Esophagus (tissue), 2 donors: ENCODE data around the gene CLDN3. TPM values are rescaled to one million over a fixed set of nuclear protein-coding genes. Genes with fewer than 3 reads are reported as not detected.

Source experiments
- H3K27ac ChIP-seq, 2 donors: one replicate each; pipeline ENCODE4 v1.5.1; 2013; ENCODE audit warnings: low read depth in 2 of 2, mild to moderate bottlenecking in 2 of 2, inconsistent platforms in 1 of 2, low read length in 1 of 2, moderate library complexity in 1 of 2
- H3K27me3 ChIP-seq, 2 donors: one replicate each; pipeline ENCODE4 v1.6.1; 2013; ENCODE audit warnings: low read length in 2 of 2, control low read depth in 1 of 2, mild to moderate bottlenecking in 1 of 2; ENCODE audit not compliant: insufficient read depth in 2 of 2, control insufficient read depth in 1 of 2
- H3K36me3 ChIP-seq, 2 donors: one replicate each; pipeline ENCODE4 v1.6.1; 2013; ENCODE audit warnings: low read length in 1 of 2; ENCODE audit not compliant: control insufficient read depth in 2 of 2, insufficient read depth in 2 of 2
- H3K4me1 ChIP-seq, 2 donors: one replicate each; pipeline ENCODE4 v1.6.1; 2013; ENCODE audit warnings: low read length in 1 of 2; ENCODE audit not compliant: control insufficient read depth in 2 of 2, insufficient read depth in 2 of 2
- H3K4me3 ChIP-seq, 2 donors: one replicate each; pipeline ENCODE4 v1.5.1; 2013; ENCODE audit warnings: low read length in 2 of 2, mild to moderate bottlenecking in 2 of 2, low read depth in 1 of 2, moderate library complexity in 1 of 2
- H3K9me3 ChIP-seq, 2 donors: one replicate each; pipeline ENCODE4 v1.6.1; 2013; ENCODE audit warnings: mild to moderate bottlenecking in 2 of 2, low read depth in 1 of 2, low read length in 1 of 2, moderate library complexity in 1 of 2; ENCODE audit not compliant: control insufficient read depth in 2 of 2, insufficient read depth in 1 of 2
- WGBS, 2 donors: extraction: QIAGEN DNeasy Blood & Tissue Kit; methylation state at CpG; one replicate each; pipeline ENCODE4 v1.1.7; 2013; 5-methylcytosine and 5-hydroxymethylcytosine counted together
- polyA plus RNA-seq, 2 donors: library from polyadenylated mRNA; stranded (reverse); fragments of 200-250 nt; gene quantifications; one replicate each; pipeline ENCODE4 v1.2.3, GENCODE V29; 2013
- donor health status: healthy with polysubstance abuse.
- donor health status: Bipolar disorder and iron deficiency.

CLDN3 gene
- polyA plus RNA-seq, 2 donors = 0.14 to 0.26 TPM

GRCh38 chr7:73758581-73759138, 11.4 kb downstream of the CLDN3 start:
- Histone ChIP-seq H3K4me1 (peaks cover 0 to 2% of the 10 kb centered on the region in 2 donors), H3K36me3 (no peaks in the 10 kb centered on the region), H3K27me3 (no peaks in the 10 kb centered on the region), H3K4me3 (no peak overlapping the region), H3K27ac (no peak overlapping the region), H3K9me3 (no peaks in the 10 kb centered on the region)
- WGBS, 2 donors = 61 to 74% methylated on average over 7 of the region's 7 CpGs

- H3K27me3 ChIP-seq = no peaks in the 10 kb centered on the region
- H3K9me3 ChIP-seq = no peaks in the 10 kb centered on the region
- H3K4me1 ChIP-seq = peaks cover 0 to 3% of the 10 kb centered on the region in 2 donors
- H3K4me3 ChIP-seq = no peak overlapping the region
- H3K36me3 ChIP-seq = no peaks in the 10 kb centered on the region
- H3K27ac ChIP-seq = no peak overlapping the region
- WGBS, 2 donors = 67 to 80% methylated on average over 16 of the region's 16 CpGs
These were observed 19.9 kb downstream of the CLDN3 start for GRCh38 chr7:73749931-73750776.

GRCh38 chr7:73746378-73746777, 23.7 kb downstream of the CLDN3 start:
- peak overlapping the region; percentile 38 to 53 for H3K27ac ChIP-seq
- 31 to 45% methylated on average over 4 of the region's 4 CpGs for WGBS, 2 donors
- H3K27me3 ChIP-seq = no peaks in the 10 kb centered on the region
- H3K4me3 ChIP-seq = no peak overlapping the region
- no peaks in the 10 kb centered on the region for H3K36me3 ChIP-seq
- H3K4me1 ChIP-seq = peaks cover 0 to 14% of the 10 kb centered on the region in 2 donors
- H3K9me3 ChIP-seq = no peaks in the 10 kb centered on the region

GRCh38 chr7:73742753-73743641, 27.1 kb downstream of the CLDN3 start:
- WGBS, 2 donors = 21 to 29% methylated on average over 35 of the region's 35 CpGs
- Histone ChIP-seq H3K36me3 (no peaks in the 10 kb centered on the region), H3K4me1 (peaks cover 0 to 17% of the 10 kb centered on the region in 2 donors), H3K4me3 (peak overlapping the region in 1 of 2 donors; percentile 1), H3K27ac (peak overlapping the region; percentile 96), H3K9me3 (no peaks in the 10 kb centered on the region), H3K27me3 (no peaks in the 10 kb centered on the region)

- Histone ChIP-seq H3K4me3 (no peak overlapping the region), H3K27ac (peak overlapping the region; percentile 96), H3K36me3 (peaks cover 0 to 2% of the 10 kb centered on the region in 2 donors), H3K4me1 (peaks cover 0 to 23% of the 10 kb centered on the region in 2 donors), H3K27me3 (no peaks in the 10 kb centered on the region), H3K9me3 (no peaks in the 10 kb centered on the region)
- 48 to 61% methylated on average over 7 of the region's 7 CpGs for WGBS, 2 donors
These were observed 27.7 kb downstream of the CLDN3 start for GRCh38 chr7:73742338-73742752.

GRCh38 chr7:73741600-73741999, 28.5 kb downstream of the CLDN3 start:
- WGBS, 2 donors = 85 to 89% methylated on average over 5 of the region's 5 CpGs
- Histone ChIP-seq H3K9me3 (no peaks in the 10 kb centered on the region), H3K4me1 (peaks cover 0 to 23% of the 10 kb centered on the region in 2 donors), H3K4me3 (no peak overlapping the region), H3K27ac (peak overlapping the region; percentile 96), H3K36me3 (peaks cover 4 to 9% of the 10 kb centered on the region in 2 donors), H3K27me3 (no peaks in the 10 kb centered on the region)

- Histone ChIP-seq H3K9me3 (no peaks in the 10 kb centered on the region), H3K4me1 (peaks cover 0 to 21% of the 10 kb centered on the region in 2 donors), H3K27me3 (no peaks in the 10 kb centered on the region), H3K4me3 (no peak overlapping the region), H3K27ac (peak overlapping the region; percentile 0 to 76), H3K36me3 (peaks cover 5 to 14% of the 10 kb centered on the region in 2 donors)
- 83 to 86% methylated on average over 5 of the region's 5 CpGs for WGBS, 2 donors
These were observed 29.3 kb downstream of the CLDN3 start for GRCh38 chr7:73740771-73741170.

GRCh38 chr7:73740212-73740611, 29.9 kb downstream of the CLDN3 start:
- H3K27me3 ChIP-seq = no peaks in the 10 kb centered on the region
- H3K4me3 ChIP-seq = no peak overlapping the region
- H3K4me1 ChIP-seq = peaks cover 0 to 26% of the 10 kb centered on the region in 2 donors
- H3K36me3 ChIP-seq = peaks cover 5 to 16% of the 10 kb centered on the region in 2 donors
- H3K27ac ChIP-seq = peak overlapping the region; percentile 0 to 76
- 91 to 94% methylated on average over 7 of the region's 7 CpGs for WGBS, 2 donors
- no peaks in the 10 kb centered on the region for H3K9me3 ChIP-seq

GRCh38 chr7:73739387-73739767, 30.7 kb downstream of the CLDN3 start:
- Histone ChIP-seq H3K27me3 (no peaks in the 10 kb centered on the region), H3K36me3 (peaks cover 5 to 16% of the 10 kb centered on the region in 2 donors), H3K27ac (peak overlapping the region; percentile 94 to 98), H3K4me3 (peak overlapping the region; percentile 60 to 75), H3K9me3 (no peaks in the 10 kb centered on the region), H3K4me1 (peaks cover 0 to 33% of the 10 kb centered on the region in 2 donors)
- 47 to 53% methylated on average over 13 of the region's 13 CpGs for WGBS, 2 donors
